ENCODE measurements around the gene SARDH. TPM values are rescaled to one million over a fixed set of nuclear protein-coding genes. Genes with fewer than 3 reads are reported as not detected.

Gene SARDH
- total RNA-seq, 3 donors from 2014 or later: 0.16 to 2.0 (median 1.0) TPM

DNA sequence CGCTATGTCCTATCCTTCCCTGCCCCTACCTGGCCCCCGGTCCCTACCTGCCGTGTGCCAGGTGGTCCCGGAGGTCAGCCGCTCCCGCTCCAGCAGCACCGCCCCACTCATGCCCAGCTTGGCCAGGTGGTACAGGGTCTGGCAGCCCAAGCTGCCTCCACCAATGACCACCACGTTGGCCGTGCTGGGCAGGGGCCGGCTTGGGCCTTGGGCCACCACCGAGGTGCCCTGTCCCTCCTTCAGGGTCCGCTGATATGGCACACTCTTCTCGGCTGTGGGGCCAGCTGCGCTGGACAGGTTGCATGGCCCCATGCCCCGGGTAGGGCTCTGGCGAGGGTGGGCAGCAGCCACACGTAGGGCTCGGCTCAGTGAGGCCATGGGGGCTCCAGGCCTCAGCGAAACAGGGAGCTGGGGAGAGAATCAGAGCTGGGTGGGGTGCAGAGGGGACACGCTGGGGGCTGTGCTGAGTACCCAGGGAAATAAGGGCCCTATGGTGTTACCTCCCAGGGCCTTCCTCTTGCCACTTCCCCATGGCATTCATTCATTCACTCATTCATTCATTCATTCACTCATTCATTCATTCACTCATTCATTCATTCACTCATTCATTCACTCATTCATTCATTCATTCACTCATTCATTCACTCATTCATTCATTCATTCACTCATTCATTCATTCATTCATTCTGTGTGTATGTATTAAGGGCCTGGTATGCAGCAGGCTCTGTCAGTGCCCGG, 4.2 kb downstream of the SARDH start:
- TF ChIP-seq POLR2AphosphoS5 (IDR thresholded peaks at IDR 0.05) (no peak), CTCF (IDR thresholded peaks at IDR 0.05) (no peak), POLR2A (IDR thresholded peaks at IDR 0.05) (no peak)
- H3K9me3 ChIP-seq: no peaks in the 10 kb centered on the region
- H3K4me3 ChIP-seq: no peak overlapping the region
- no peak overlapping the region for H3K27ac ChIP-seq
- DNase-seq (ENCODE audit: low spot score in 2 of 2): peak in 1 of 2 donors; percentile 43
- peaks cover 0 to 7% of the 10 kb centered on the region in 2 donors for H3K4me1 ChIP-seq
- no peaks in the 10 kb centered on the region for H3K27me3 ChIP-seq
- no peaks in the 10 kb centered on the region for H3K36me3 ChIP-seq
- intact Hi-C loops (cut with DNase I; ENCODE audit: low total_unique reads): no loop called here

- H3K9me3 ChIP-seq: no peaks in the 10 kb centered on the region
- no peak for DNase-seq (ENCODE audit: low spot score in 2 of 2)
- H3K27ac ChIP-seq: no peak overlapping the region
- peaks cover 0 to 7% of the 10 kb centered on the region in 2 donors for H3K4me1 ChIP-seq
- no peak for TF ChIP-seq POLR2AphosphoS5 (IDR thresholded peaks at IDR 0.05)
- TF ChIP-seq POLR2A (IDR thresholded peaks at IDR 0.05): no peak
- no peak for TF ChIP-seq CTCF (IDR thresholded peaks at IDR 0.05)
- H3K4me3 ChIP-seq: no peak overlapping the region
- no peaks in the 10 kb centered on the region for H3K27me3 ChIP-seq
- no peaks in the 10 kb centered on the region for H3K36me3 ChIP-seq
- intact Hi-C loops (cut with DNase I; ENCODE audit: low total_unique reads): no loop called here
Measured at GRCh38 chr9:133733421-133733795, 4.7 kb downstream of the SARDH start.

GRCh38 chr9:133732639-133733408, 5.3 kb downstream of the SARDH start:
- intact Hi-C loops (cut with DNase I; ENCODE audit: low total_unique reads): no loop called here
- peak in 1 of 2 donors; percentile 33 for DNase-seq (ENCODE audit: low spot score in 2 of 2)
- H3K4me3 ChIP-seq: no peak overlapping the region
- no peak overlapping the region for H3K27ac ChIP-seq
- TF ChIP-seq POLR2A (IDR thresholded peaks at IDR 0.05) (no peak), POLR2AphosphoS5 (IDR thresholded peaks at IDR 0.05) (no peak), CTCF (IDR thresholded peaks at IDR 0.05) (no peak)
- peaks cover 0 to 6% of the 10 kb centered on the region in 2 donors for H3K4me1 ChIP-seq
- H3K9me3 ChIP-seq: no peaks in the 10 kb centered on the region
- H3K27me3 ChIP-seq: no peaks in the 10 kb centered on the region
- no peaks in the 10 kb centered on the region for H3K36me3 ChIP-seq

DNA sequence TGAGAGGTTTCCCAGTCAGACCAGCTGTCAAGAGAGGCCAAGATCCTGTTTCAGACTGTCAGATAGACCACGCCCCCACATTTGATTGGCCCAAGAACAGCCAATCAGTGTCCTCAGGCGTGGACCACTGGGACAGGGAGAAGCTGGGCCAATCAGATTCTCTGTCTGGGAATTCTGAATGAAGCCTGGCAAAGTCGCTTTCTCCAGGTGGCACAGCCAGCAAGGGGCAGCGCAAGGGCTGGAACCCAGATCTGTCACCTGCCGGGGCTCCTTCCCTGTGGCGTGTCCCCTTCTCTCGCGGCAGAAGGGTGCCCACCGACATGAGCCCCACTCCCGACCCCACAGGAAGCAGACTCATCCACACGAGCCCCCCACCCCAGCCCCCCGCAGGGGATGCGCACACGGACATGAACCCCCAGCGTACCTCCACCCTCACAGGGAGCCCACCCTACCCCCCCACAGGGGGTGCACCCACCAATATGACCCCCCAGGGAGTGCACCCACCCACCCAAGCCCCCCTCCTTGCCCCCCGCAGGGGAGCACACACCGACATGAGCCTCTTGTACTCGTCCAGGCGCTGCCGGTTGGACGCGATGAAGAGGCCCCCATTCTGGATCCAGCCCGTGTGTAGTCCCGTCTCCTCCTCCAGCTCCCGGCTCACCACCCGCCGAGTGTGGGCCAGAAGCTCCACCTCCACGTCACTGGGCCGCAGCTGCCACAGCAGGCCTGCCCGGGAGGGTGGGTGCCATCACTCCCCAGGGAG, 6.1 kb downstream of the SARDH start:
- H3K4me1 ChIP-seq: no peaks in the 10 kb centered on the region
- H3K9me3 ChIP-seq: no peaks in the 10 kb centered on the region
- H3K36me3 ChIP-seq: no peaks in the 10 kb centered on the region
- H3K27ac ChIP-seq: no peak overlapping the region
- no peaks in the 10 kb centered on the region for H3K27me3 ChIP-seq
- no peak overlapping the region for H3K4me3 ChIP-seq
- intact Hi-C loops (cut with DNase I; ENCODE audit: low total_unique reads): no loop called here
- TF ChIP-seq POLR2AphosphoS5 (IDR thresholded peaks at IDR 0.05): no peak
- TF ChIP-seq POLR2A (IDR thresholded peaks at IDR 0.05): no peak
- TF ChIP-seq CTCF (IDR thresholded peaks at IDR 0.05): no peak
- peak in 1 of 2 donors; percentile 50 for DNase-seq (ENCODE audit: low spot score in 2 of 2)

All from breast epithelium (tissue), 4 donors.